Hepatocyte (in vitro differentiated cells): ENCODE measurements around the gene TMEM108.

Experiments
- CTCF ChIP-seq: fragments of 200-600 bp; sonication (generic); IDR thresholded peaks from 2 replicates; pipeline ENCODE4 v1.5.1; 2016; ENCODE audit warnings: antibody characterized with exemption, mild to moderate bottlenecking; ENCODE audit not compliant: poor library complexity
- EZH2 ChIP-seq: fragments of 200-600 bp; sonication (generic); IDR thresholded peaks from 2 replicates; pipeline ENCODE4 v1.6.1; 2016; ENCODE audit warnings: antibody characterized with exemption, mild to moderate bottlenecking, borderline replicate concordance

GRCh38 chr3:133152056-133152455, 113.9 kb downstream of the TMEM108 start:
- TF ChIP-seq CTCF (no peak), EZH2 (no peak)
